Measurements from ENCODE around the gene CDH13. TPM values are rescaled to one million over a fixed set of nuclear protein-coding genes. Genes with fewer than 3 reads are reported as not detected.

Gene CDH13
- total and polyA plus RNA-seq, 2 of the 8 experiments (the other 6 are each of a cell fraction or from before 2014, with no cell fraction given) = 2.3 to 2.4 TPM

- no peak for TF ChIP-seq CHD7 (IDR thresholded peaks at IDR 0.05; ENCODE audit: insufficient replicate concordance, low read length)
- TF ChIP-seq NANOG (IDR thresholded peaks at IDR 0.05; ENCODE audit: insufficient read depth, low read depth, low read length, poor library complexity, severe bottlenecking) = no peak
- no peak for TF ChIP-seq CTBP2 (IDR thresholded peaks at IDR 0.05; ENCODE audit: borderline replicate concordance, insufficient read depth, insufficient read length, low read length)
- no peak for TF ChIP-seq CEBPB (IDR thresholded peaks at IDR 0.05; ENCODE audit: low read depth, low read length)
- no peak for TF ChIP-seq POLR2AphosphoS5 (IDR thresholded peaks at IDR 0.05; ENCODE audit: low read depth, low read length)
- no peak for TF ChIP-seq TCF12 (IDR thresholded peaks at IDR 0.05; ENCODE audit: low read depth, low read length)
- TF ChIP-seq BCL11A (IDR thresholded peaks at IDR 0.05; ENCODE audit: low read depth in 2 of 2, low read length in 2 of 2) = no peak
- no peak for TF ChIP-seq CREB1 (IDR thresholded peaks at IDR 0.05)
- no peak for TF ChIP-seq RNF2 (IDR thresholded peaks at IDR 0.05; ENCODE audit: borderline replicate concordance, low read depth, low read length, missing control alignments, poor library complexity, severe bottlenecking)
- TF ChIP-seq RXRA (IDR thresholded peaks at IDR 0.05; ENCODE audit: insufficient read depth, low read depth, low read length) = no peak
- TF ChIP-seq POU5F1 (IDR thresholded peaks at IDR 0.05; ENCODE audit: low read depth, low read length) = no peak
- TF ChIP-seq JUND (IDR thresholded peaks at IDR 0.05; ENCODE audit: low read length) = no peak
- TF ChIP-seq TEAD4 (IDR thresholded peaks at IDR 0.05; ENCODE audit: low read depth, low read length) = no peak
These were observed 587.9 kb downstream of the CDH13 start (continued) for GRCh38 chr16:83214671-83215070.
